Prostate gland (tissue), 2 donors: ENCODE measurements around the gene URI1.

ENCODE experiments used
- POLR2A ChIP-seq: fragments of 450-650 bp; IDR thresholded peaks from one replicate; pipeline ENCODE4 v1.6.1; 2016; ENCODE audit warnings: antibody characterized with exemption, mild to moderate bottlenecking
- TF ChIP-seq, protein P1 (sequence below), 4 experiments: fragments of 200-600 bp in 2 of 4; fragments of 450-650 bp in 2 of 4; sonication (generic) in 2 of 4; IDR thresholded peaks; 1 replicate in 3 of 4; 2 replicates in 1 of 4; pipeline ENCODE4 v1.5.1; 2016 to 2019; ENCODE audit warnings: antibody characterized with exemption in 4 of 4, mild to moderate bottlenecking in 2 of 4, moderate library complexity in 2 of 4

DNA sequence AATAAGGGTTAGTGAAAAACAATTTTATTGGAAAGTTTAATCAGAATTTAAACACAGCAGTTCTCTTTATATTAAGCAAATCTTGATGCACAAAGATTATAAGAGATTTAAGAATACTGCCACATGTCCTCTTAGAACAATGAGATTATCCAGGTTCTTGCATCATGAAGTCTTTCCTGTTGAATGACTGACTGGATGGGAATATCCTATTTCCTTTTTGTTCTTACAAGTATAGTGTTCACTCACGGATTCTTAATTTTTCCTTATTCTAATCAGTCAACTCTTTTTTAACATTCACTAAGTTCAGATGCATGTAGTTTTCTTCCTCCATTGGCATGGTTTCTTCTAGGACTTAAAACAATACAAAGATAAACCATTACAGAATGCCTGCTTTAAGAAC lies 10.1 kb downstream of the URI1 start:
- no peak for TF ChIP-seq POLR2A
- TF ChIP-seq, protein P1, sequence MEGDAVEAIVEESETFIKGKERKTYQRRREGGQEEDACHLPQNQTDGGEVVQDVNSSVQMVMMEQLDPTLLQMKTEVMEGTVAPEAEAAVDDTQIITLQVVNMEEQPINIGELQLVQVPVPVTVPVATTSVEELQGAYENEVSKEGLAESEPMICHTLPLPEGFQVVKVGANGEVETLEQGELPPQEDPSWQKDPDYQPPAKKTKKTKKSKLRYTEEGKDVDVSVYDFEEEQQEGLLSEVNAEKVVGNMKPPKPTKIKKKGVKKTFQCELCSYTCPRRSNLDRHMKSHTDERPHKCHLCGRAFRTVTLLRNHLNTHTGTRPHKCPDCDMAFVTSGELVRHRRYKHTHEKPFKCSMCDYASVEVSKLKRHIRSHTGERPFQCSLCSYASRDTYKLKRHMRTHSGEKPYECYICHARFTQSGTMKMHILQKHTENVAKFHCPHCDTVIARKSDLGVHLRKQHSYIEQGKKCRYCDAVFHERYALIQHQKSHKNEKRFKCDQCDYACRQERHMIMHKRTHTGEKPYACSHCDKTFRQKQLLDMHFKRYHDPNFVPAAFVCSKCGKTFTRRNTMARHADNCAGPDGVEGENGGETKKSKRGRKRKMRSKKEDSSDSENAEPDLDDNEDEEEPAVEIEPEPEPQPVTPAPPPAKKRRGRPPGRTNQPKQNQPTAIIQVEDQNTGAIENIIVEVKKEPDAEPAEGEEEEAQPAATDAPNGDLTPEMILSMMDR (IDR thresholded peaks at IDR 0.05) = no peak
